GM18861 (cell line): Measurements from ENCODE around the gene COLQ.

Source experiments
- ATAC-seq: cut with Tn5 transposase; IDR thresholded peaks from one replicate; pipeline ENCODE4 v1.9.1; 2021; ENCODE audit not compliant: unreplicated experiment

COLQ gene

GRCh38 chr3:15520804-15521572 is 518 bp downstream of the COLQ start:
- ATAC-seq = no peak

DNA sequence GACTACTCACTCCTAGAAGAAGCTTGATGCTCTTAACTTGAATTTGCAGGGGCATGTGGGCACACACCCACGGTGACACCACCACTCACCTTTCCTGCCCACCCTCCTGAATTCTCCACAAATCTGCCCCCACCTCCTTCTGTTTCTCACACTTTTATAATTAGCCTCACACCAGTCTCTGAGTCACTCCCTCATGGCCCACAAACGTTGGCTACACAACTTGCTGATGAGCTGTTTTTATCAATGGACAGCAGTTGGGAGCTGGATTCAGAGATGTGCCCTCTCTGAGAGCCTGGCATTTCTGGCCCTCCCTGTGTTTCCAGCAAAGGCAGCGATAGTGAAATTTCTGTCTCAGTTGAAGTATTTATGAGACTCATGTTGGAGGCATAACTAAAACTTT is 1.3 kb downstream of the COLQ start:
- ATAC-seq = no peak

GRCh38 chr3:15519096-15519495 is 2.4 kb downstream of the COLQ start:
- ATAC-seq = no peak

DNA sequence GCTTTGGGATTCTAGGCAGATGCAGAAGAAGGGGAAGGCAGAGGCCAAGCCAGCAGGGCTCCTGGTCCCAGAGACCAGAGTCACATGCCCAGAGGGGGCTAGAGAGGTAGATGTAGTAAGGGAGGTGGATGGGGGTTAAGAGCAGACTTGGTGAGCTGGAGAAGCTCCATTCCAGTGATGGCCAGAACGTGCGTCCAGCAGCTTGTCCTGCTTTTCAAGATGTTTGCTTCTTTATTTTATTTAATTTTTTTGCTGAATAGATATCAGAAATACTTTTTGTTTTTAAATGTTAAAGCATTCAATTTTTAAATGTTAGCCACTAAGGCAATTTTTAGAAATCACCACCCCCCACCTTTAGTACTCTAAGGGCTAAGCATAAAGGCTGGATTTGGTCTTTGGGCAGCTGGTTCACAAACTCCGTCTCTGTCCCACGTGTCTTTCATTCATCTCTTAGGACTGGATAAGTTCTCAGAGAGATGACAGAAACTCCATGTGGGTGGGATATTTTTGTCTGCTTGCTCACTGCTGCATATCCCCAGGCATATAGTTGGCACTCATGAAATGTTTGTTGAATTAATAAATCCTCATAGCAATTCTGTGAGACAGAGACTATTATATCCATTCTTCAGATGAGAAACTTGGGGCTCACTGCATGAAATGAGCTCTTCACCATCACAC is 6.7 kb downstream of the COLQ start:
- no peak for ATAC-seq

DNA sequence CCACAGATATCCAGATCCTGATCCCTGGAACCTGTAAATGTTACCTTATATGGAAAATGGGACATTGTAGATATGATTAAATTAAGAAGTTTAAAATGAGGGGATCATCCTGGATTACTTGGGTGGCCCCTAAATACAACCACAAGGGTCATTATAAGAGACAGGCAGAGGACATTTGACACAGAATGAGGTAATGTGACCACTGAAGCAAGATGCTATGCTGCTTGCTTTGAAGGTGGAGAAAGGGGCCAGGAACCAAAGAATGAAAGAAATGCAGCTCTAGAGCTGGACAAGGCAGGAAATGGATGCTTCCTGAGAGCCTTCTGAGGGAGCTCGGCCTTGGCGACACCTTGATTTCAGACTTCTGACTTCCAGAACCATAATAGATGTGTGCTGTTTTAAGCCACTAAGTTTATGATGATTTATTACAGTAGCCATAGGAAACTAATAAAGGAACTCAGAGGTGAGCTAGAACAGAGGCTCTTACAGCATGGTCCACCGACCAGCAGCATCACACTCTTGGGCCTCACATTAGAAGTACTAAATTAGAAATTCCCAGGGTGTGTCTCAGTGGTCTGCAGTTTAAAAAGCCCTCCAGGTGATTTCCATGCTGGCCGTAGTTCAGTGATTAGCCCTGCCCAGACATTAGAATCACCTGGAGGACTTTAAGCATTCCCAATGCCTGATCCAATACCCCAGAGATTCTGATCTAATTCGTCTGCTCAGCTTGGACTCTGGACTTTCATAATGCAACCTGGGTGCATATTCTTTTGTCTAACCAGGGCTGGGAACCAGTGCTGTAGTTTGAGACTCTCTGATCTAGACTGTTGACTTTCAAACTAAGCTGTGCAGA is 7.5 kb downstream of the COLQ start:
- ATAC-seq = no peak

- no peak for ATAC-seq
Measured at GRCh38 chr3:15513116-15513515, 8.4 kb downstream of the COLQ start.

- ATAC-seq = no peak
Measured at GRCh38 chr3:15512166-15512565, 9.3 kb downstream of the COLQ start.

DNA sequence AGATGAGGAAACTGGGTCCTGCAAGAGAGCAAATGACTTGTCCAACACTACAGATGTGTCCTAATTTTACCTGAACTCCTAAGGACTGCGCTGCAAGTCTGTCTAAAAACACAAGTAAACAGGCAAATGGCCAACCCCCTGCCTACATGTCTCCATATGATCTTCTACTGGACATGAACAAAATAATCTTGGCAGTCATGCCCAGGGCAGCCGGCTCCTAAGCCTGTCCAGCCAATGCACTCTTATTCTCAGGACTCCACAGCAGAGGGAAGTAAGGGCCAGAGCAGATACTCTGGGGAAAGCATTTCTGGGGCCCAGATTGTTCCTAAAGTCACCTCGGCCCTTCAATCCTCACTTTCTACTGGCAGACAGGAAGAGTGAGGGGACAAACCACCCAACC is 10.3 kb downstream of the COLQ start:
- ATAC-seq = no peak

GRCh38 chr3:15510493-15510892 is 11.0 kb downstream of the COLQ start:
- no peak for ATAC-seq

DNA sequence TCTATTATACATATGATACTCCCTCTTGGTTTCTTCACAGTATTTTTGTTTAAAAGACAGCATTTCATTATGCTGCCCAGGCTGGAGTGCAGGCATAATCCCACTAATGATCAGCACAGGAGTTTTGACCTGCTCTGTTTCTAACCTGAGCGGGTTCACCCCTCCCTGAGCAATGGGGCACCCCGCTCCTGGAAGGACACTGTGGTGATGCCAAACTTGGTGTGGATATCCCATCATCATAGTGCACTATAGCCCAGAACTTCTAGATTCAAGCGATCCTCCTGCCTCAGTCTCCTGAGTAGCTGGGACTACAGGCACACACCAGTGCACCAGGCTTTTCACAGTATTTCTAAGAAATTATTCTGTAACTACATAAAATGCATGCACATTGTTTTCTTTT is 14.9 kb downstream of the COLQ start:
- ATAC-seq = no peak

- no peak for ATAC-seq
Measured at GRCh38 chr3:15505479-15506165, 15.9 kb downstream of the COLQ start.

GRCh38 chr3:15502616-15503015 is 18.9 kb downstream of the COLQ start:
- ATAC-seq = no peak

DNA sequence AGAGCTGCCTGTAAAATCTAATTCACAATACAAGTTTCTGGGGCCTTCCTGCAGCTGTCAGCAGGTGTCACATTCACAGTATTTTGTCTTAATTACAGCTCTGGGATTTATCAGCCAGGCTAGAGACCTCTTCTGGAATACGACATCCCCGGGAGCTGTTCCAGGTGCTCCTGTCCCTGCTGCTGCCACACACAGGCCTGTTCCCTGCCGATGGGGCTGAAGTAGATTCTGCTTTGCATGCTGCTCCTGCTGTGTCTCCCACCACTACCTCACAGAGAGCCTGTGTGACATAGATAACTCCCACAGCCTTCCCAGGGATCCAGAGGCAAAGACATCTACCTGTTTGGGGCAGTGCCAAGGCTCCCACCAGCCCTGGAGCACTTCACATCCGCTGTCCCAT is 20.4 kb downstream of the COLQ start:
- ATAC-seq = no peak

DNA sequence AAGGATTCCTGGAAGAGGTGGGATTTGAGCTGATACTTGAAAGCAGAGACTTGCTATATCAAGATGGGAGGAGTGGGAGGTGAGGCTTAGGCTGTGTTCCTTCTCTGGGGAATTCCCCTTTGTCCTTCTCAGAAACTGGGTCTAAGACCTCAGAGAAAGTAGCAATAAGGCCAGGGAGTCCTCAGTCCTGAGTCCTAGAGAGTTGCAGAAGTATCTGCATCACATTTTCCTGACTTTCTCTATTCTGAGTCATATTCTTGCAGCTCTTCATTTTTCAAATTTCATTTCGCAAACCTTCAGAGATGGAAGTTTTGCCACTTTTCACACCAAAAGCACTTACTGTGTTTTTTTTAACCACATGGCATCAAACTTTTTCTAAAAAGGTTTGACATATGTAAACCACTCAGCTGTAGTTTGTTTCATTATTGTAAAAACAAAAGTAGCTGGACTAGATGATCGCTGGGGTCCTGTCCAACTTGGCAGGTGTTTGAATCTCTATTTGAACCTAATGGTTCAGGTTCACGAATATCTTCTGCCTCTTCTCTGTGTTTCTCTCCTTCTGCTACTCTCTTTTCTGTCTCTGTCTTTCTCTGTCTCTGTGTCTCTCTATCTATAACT is 21.3 kb downstream of the COLQ start:
- no peak for ATAC-seq

- no peak for ATAC-seq
Measured at GRCh38 chr3:15499536-15499935, 22.0 kb downstream of the COLQ start.

- ATAC-seq = no peak
Measured at GRCh38 chr3:15498431-15499214, 22.9 kb downstream of the COLQ start.

- no peak for ATAC-seq
Measured at GRCh38 chr3:15497964-15498363, 23.5 kb downstream of the COLQ start.

DNA sequence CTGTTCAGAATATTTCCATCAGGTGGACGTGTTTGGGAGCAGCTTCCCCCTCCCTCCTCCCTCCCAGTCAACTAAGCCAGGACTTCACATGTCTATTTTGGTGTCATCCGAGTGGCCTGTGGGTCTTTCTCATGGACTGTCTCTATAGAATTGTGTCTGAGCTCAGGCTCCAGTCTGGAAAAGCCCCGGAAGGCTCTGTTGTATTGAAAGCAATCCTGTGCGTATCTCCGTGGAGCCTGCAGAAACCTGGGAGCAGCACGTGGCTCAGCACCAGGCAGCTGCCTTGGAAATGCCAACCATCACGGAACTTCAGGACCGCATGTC is 25.2 kb downstream of the COLQ start:
- ATAC-seq = no peak

DNA sequence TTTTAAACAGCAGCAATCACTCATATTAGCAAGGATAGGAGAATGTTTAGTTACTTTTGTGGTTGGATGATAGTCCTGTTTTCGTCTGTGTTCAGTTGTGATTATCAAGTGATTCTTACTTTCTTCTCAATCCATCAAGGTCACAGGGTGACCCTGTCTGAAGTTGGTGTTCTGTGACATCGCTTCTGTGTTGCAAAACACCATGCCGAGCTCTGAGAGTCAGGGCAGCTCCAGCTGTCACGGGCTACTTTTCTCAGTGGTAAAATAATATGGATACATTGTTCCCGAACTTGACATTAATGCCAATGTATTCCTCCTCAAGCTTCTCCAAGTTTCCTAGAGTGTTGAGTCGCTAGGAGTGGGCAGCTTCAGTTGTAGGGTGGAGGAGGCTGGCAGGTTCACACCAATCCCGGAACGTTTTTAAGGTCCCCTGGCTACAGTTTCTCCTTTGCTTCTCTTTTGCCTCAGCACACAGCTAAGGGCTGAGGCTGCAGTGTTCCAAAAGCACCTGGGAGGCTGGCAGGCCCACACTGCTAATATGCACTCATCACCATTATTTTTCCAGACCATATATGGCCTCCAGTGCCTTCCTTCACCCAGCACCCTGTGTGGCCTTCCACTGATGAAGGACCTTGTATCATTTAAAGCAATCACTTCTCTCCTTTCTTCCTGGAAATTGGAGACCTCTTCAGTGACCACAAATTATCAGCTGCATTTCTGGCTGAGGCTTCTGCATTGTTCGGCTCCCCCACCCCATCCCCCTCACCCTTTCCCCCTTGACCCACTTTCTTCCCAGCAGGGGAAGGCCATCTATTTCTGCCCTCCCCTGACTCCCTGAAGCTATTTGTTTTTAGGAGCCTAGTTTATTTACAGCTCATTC is 25.8 kb downstream of the COLQ start:
- ATAC-seq = no peak
